HepG2 (cell line): ENCODE measurements around the gene ZNF771. TPM values are rescaled to one million over a fixed set of nuclear protein-coding genes. Genes with fewer than 3 reads are reported as not detected.

Source experiments
- AGO1 ChIP-seq: fragments of 200-400 bp; formaldehyde crosslinking; IDR thresholded peaks from 2 replicates; pipeline ENCODE4 v1.6.1; 2017; ENCODE audit warnings: mild to moderate bottlenecking, low read depth, low read length, moderate library complexity; ENCODE audit not compliant: poor library complexity, severe bottlenecking
- ATF7-NPFF ChIP-seq: sonication (generic); formaldehyde crosslinking; IDR thresholded peaks from 2 replicates; pipeline ENCODE4 v1.8.1; 2023; ENCODE audit warnings: mild to moderate bottlenecking, low read depth, missing genetic modification reagents, moderate library complexity
- GABPB1 ChIP-seq: IDR thresholded peaks from 2 replicates; pipeline ENCODE4 v1.6.1; 2016; ENCODE audit warnings: mild to moderate bottlenecking, missing genetic modification reagents, moderate library complexity, missing compliant biosample characterization
- IKZF5 ChIP-seq: IDR thresholded peaks from 2 replicates; pipeline ENCODE4 v1.6.1; 2018; ENCODE audit warnings: missing genetic modification reagents, mild to moderate bottlenecking, missing compliant biosample characterization
- KDM5B ChIP-seq: sonication (generic); formaldehyde crosslinking; IDR thresholded peaks from 2 replicates; pipeline ENCODE4 v1.4.0; 2020; ENCODE audit warnings: missing genetic modification reagents, mild to moderate bottlenecking, borderline replicate concordance
- LBX2 ChIP-seq: sonication (generic); formaldehyde crosslinking; IDR thresholded peaks from 2 replicates; pipeline ENCODE4 v1.5.0; 2020; ENCODE audit warnings: missing genetic modification reagents, mild to moderate bottlenecking, borderline replicate concordance
- MAX ChIP-seq: IDR thresholded peaks from 2 replicates; pipeline ENCODE4 v1.6.1; 2012; ENCODE audit warnings: inconsistent platforms
- MXD3 ChIP-seq: IDR thresholded peaks from 2 replicates; pipeline ENCODE4 v1.6.1; 2016; ENCODE audit warnings: mild to moderate bottlenecking, missing biosample characterization, missing genetic modification reagents
- NRL ChIP-seq: sonication (generic); formaldehyde crosslinking; IDR thresholded peaks from 2 replicates; pipeline ENCODE4 v1.5.0; 2020; ENCODE audit warnings: missing genetic modification reagents, mild to moderate bottlenecking, moderate library complexity, borderline replicate concordance
- PAF1 ChIP-seq: IDR thresholded peaks from 2 replicates; pipeline ENCODE4 v1.6.1; 2016; ENCODE audit warnings: missing genetic modification reagents, missing compliant biosample characterization
- POLR2AphosphoS5 ChIP-seq: IDR thresholded peaks from 2 replicates; pipeline ENCODE4 v1.6.1; 2012; ENCODE audit warnings: low read depth, low read length
- SKI ChIP-seq: fragments of 450-650 bp; IDR thresholded peaks from one replicate; pipeline ENCODE4 v1.6.1; 2018; ENCODE audit warnings: mild to moderate bottlenecking; ENCODE audit not compliant: partially characterized antibody
- TAF1 ChIP-seq: sonication (generic); formaldehyde crosslinking; IDR thresholded peaks from 2 replicates; pipeline ENCODE4 v1.4.0; 2020; ENCODE audit warnings: missing genetic modification reagents
- YEATS4 ChIP-seq: sonication (generic); formaldehyde crosslinking; IDR thresholded peaks from 2 replicates; pipeline ENCODE4 v1.4.0; 2020; ENCODE audit warnings: missing genetic modification reagents, borderline replicate concordance
- ZHX2 ChIP-seq, 2 experiments: sonication (generic) in 1 of 2; formaldehyde crosslinking in 1 of 2; IDR thresholded peaks; 2 replicates each; pipeline versions ENCODE4 v1.6.1 to v1.9.0; 2014 to 2022; ENCODE audit warnings: antibody characterized with exemption in 1 of 2, borderline replicate concordance in 1 of 2, inconsistent platforms in 1 of 2, low read depth in 1 of 2, missing genetic modification reagents in 1 of 2
- ZNF256 ChIP-seq: sonication (generic); formaldehyde crosslinking; conservative IDR thresholded peaks from 2 replicates; pipeline ENCODE4 v1.4.0; 2020; ENCODE audit warnings: missing genetic modification reagents
- ZNF329 ChIP-seq: sonication (generic); formaldehyde crosslinking; IDR thresholded peaks from 2 replicates; pipeline ENCODE4 v1.9.0; 2021; ENCODE audit warnings: low read depth, mild to moderate bottlenecking, missing genetic modification reagents
- ZNF598 ChIP-seq: sonication (generic); formaldehyde crosslinking; IDR thresholded peaks from 2 replicates; pipeline ENCODE4 v1.5.1; 2020; ENCODE audit warnings: mild to moderate bottlenecking, missing genetic modification reagents, borderline replicate concordance
- ZSCAN29 ChIP-seq: sonication (generic); formaldehyde crosslinking; conservative IDR thresholded peaks from 2 replicates; pipeline ENCODE4 v1.4.0; 2020; ENCODE audit warnings: mild to moderate bottlenecking, missing genetic modification reagents
- polyA plus RNA-seq, 8 experiments: library from polyadenylated mRNA; depleted of rRNA in 3 of 8; stranded (reverse) in 7 of 8; unstranded in 1 of 8; fragments of >200 nt; fragmentation: Illumina TruSeq in 4 of 8; extraction: Trizol in 4 of 8; gene quantifications; 2 replicates each; pipeline versions ENCODE4 v1.2.1 to v1.2.3, GENCODE V29; 2011 to 2016; ENCODE audit warnings: low read depth in 4 of 8, missing spikeins in 1 of 8, mixed read lengths in 1 of 8; ENCODE audit not compliant: insufficient read depth in 1 of 8
- total RNA-seq, 5 experiments: library from RNA; depleted of rRNA; stranded (reverse); fragments of >200 nt; fragmentation: Illumina TruSeq; extraction: Trizol; gene quantifications; 2 replicates each; pipeline ENCODE4 v1.2.3, GENCODE V29; 2016; ENCODE audit warnings: low read depth in 1 of 5

The ZNF771 gene
- total and polyA plus RNA-seq, 2 of the 13 experiments (the other 11 are each of a cell fraction or from before 2014, with no cell fraction given), result 5.0 to 11.8 TPM

- peak; percentile 24; the same call in 1 of the 2 replicates for TF ChIP-seq NRL
- peak; percentile 61 for TF ChIP-seq AGO1
- peak; percentile 11; the same call in 1 of the 2 replicates for TF ChIP-seq GABPB1 (CRISPR knock-in tag)
- TF ChIP-seq LBX2 (CRISPR knock-in tag), result 0 out of 2 replicates have a peak, but pooled peaks have one; percentile 28
- TF ChIP-seq MAX, result peak; percentile 42; the same call in 1 of the 2 replicates
- 0 out of 2 replicates have a peak, but pooled peaks have one; percentile 28 for TF ChIP-seq ZSCAN29
- TF ChIP-seq POLR2AphosphoS5, result no peak
- peak; percentile 8; the same call in 1 of the 2 replicates for TF ChIP-seq YEATS4 (CRISPR knock-in tag)
- TF ChIP-seq ZNF598 (CRISPR knock-in tag), result peak; percentile 74; the same call in 1 of the 2 replicates
- peak; percentile 32; the same call in 1 of the 2 replicates for TF ChIP-seq TAF1
- TF ChIP-seq IKZF5 (CRISPR knock-in tag), result no peak
- no peak for TF ChIP-seq PAF1 (CRISPR knock-in tag)
- TF ChIP-seq ZNF256, result peak; percentile 58; the same call in 1 of the 2 replicates
- peak; percentile 39; the same call in 1 of the 2 replicates for TF ChIP-seq KDM5B (CRISPR knock-in tag)
- peak; percentile 44; the same call in 1 of the 2 replicates for TF ChIP-seq MXD3 (CRISPR knock-in tag)
- no peak for TF ChIP-seq SKI
- no peak for TF ChIP-seq ZNF329 (CRISPR knock-in tag)
- 0 out of 2 replicates have a peak, but pooled peaks have one; percentile 11 for TF ChIP-seq ATF7-NPFF (CRISPR knock-in tag)
- no peak; the same call in 1 of the 2 replicates for TF ChIP-seq ZHX2 (IDR thresholded peaks at IDR 0.05; ENCODE audit: low read depth)
- peak; percentile 20; the same call in 1 of the 2 replicates for TF ChIP-seq ZHX2 (CRISPR knock-in tag; IDR thresholded peaks at IDR 0.05; ENCODE audit: borderline replicate concordance)
Observed at GRCh38 chr16:30369091-30369937, 38.1 kb upstream of the ZNF771 start (continued).
